Suprapubic skin (tissue), 3 donors: Measurements from ENCODE around the gene RAB3D.
"Not testable (repeated sequence)": the region's sequence is repeated elsewhere in the genome, so short reads cannot be mapped to it uniquely, and the experiment has no call there.

Source experiments
- POLR2A ChIP-seq, 2 donors: fragments of 450-650 bp; IDR thresholded peaks; one replicate each; pipeline ENCODE4 v1.6.1; 2017; ENCODE audit warnings: antibody characterized with exemption in 2 of 2, mild to moderate bottlenecking in 2 of 2, moderate library complexity in 2 of 2
- TF ChIP-seq, protein P1 (sequence below), 2 donors: fragments of 200-600 bp in 1 of 2; fragments of 450-650 bp in 1 of 2; sonication (generic) in 1 of 2; IDR thresholded peaks; one replicate each; pipeline ENCODE4 v1.5.1; 2016 to 2019; ENCODE audit warnings: antibody characterized with exemption in 2 of 2, mild to moderate bottlenecking in 1 of 2, moderate library complexity in 1 of 2

DNA sequence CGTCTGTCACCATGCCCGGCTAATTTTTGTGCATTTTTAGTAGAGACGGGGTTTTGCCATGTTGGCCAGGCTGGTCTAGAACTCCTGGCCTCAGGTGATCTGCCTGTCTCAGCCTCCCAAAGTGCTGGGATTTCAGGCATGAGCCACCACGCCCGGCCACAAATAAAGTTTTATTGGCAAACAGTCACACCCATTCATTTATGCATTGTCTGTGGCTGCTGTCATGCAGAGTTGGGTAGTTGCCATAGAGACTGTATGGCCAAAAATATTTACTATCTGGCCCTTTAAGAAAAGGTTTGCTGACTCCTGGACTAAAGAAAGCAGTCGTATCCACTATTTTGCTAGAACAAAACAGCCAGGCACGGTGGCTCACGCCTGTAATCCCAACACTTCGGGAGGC lies 5.6 kb downstream of the RAB3D start:
- TF ChIP-seq POLR2A (IDR thresholded peaks at IDR 0.05), result not testable (repeated sequence)
- TF ChIP-seq, protein P1, sequence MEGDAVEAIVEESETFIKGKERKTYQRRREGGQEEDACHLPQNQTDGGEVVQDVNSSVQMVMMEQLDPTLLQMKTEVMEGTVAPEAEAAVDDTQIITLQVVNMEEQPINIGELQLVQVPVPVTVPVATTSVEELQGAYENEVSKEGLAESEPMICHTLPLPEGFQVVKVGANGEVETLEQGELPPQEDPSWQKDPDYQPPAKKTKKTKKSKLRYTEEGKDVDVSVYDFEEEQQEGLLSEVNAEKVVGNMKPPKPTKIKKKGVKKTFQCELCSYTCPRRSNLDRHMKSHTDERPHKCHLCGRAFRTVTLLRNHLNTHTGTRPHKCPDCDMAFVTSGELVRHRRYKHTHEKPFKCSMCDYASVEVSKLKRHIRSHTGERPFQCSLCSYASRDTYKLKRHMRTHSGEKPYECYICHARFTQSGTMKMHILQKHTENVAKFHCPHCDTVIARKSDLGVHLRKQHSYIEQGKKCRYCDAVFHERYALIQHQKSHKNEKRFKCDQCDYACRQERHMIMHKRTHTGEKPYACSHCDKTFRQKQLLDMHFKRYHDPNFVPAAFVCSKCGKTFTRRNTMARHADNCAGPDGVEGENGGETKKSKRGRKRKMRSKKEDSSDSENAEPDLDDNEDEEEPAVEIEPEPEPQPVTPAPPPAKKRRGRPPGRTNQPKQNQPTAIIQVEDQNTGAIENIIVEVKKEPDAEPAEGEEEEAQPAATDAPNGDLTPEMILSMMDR (IDR thresholded peaks at IDR 0.05), result not testable (repeated sequence)
